MV-4-11 (cell line): ENCODE data around the gene METAP1.
"Not testable (repeated sequence)": the region's sequence is repeated elsewhere in the genome, so short reads cannot be mapped to it uniquely, and the experiment has no call there.

Source experiments
- DNase-seq: peaks from one replicate; lab custom pipeline; 2025; lab: John Stamatoyannopoulos, UW

METAP1 gene

DNA sequence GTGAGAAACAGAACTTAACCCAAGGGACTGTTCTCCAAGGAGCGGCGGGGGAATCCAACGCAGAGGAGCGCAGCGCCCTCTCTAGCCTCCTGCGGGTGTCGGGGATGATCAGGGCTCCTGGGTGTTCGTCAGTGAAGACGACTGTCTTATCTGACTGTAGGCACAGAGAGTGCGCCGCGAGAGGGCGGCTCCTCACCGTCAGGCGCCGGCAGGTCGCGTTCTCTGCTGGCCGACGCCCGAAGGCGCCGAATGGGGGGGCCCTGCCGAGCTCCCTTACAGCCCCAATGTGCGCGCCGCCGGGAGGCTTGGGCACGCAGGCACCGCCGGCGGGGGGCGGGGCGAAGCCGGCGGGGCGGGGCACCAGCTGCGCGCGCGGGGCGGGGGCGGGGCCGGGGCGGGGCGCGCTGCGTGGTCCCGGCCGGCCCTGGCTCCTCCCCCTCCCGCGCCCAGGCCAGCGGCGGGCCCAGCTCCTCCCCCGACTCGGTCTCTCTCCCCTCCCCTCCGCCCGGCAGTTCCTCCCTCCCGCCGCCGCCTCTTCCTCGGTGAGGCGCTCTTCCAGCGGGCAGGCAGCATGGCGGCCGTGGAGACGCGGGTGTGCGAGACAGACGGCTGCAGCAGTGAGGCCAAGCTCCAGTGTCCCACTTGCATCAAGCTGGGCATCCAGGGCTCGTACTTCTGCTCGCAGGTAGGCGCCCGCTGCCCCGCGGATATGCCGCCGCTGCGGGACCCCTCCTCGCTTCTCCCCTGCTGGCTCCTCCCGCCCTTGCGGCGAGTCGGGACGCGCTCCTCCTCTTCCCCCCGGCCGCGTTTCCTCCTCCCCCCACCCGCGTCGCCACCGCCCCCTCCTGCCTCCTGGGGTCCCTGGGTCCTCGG lies at the start of gene METAP1:
Gene METAP1, plus strand, starts transcription at position 539 of the 873 bp plus-strand sequence. Its CDS starts 33 bp downstream, at position 572.
- DNase-seq, result peak; percentile 95

DNA sequence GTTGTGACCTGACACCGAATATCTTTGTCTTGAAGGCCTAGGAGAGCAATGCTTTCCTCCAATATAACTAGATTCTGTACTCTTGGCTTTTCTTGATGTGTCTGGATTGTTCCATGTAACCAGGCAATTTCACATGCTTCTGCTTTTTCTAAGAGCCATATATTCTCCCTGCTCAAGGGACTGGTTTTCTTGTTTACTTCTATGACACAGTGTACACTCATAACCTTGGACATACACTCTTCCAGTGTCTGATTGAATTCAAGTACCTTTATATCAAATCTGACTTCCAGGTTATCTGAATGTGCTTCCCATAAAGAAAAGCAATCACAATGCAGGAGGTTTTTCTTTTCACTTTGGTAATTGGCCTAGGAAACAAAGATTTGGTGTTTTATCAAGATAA lies 49.2 kb upstream of the METAP1 start:
- no peak for DNase-seq

DNA sequence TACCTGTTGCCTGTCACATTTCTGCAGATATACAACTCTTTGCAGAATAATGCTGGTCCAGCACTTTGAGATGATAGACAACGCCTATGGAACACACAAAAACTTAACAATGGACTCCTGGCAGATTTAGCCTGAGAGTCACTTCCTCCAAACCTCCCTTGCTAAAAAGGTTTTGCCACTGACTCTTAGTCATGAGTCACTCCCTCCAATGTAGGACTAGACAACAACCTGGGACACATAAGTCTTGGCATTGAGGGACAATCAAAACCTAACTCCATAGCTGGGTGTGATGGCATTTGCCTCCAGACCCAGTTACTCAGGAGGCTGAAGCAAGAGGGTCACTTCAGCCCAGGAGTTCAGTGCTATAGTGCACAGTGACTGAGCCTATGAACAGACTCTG lies 44.6 kb upstream of the METAP1 start:
- DNase-seq, result peak; percentile 46

DNA sequence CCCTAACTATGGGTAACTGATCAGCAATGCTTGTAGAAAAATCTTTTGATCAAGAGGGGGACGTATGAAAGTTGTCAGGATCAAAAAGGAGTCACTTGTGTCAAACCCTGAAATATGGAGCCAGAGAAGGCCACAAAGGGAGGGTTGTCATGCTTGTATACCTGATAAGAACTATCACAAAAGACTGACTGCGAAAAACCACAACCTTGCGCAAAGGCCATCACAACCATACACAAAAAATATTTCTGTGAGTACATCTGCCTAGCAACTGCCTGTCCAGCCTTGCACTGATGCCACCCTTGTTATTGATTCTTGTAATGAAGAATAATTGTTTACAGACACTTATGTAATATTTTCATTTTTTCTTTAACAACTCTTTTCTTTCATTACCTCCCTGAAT lies 43.8 kb upstream of the METAP1 start:
- peak; percentile 2 for DNase-seq

DNA sequence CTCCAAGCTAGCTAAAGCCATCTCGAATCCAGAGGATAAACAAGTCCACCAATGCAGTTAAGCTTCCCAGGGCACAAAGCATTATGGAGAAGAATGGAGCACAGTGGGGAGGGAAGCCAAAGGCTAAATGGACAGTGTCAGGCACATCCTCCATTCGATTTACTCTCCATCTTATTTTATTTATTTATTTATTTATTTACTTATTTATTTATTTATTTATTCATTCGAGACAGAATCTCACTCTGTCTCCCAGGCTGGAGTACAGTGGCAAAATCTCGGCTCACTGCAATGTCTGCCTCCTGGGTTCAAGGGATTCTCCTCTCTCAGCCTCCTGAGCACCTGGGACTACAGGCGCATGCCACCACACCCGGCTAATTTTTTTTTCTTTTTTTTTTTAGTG lies 40.3 kb upstream of the METAP1 start:
- DNase-seq, result no peak

DNA sequence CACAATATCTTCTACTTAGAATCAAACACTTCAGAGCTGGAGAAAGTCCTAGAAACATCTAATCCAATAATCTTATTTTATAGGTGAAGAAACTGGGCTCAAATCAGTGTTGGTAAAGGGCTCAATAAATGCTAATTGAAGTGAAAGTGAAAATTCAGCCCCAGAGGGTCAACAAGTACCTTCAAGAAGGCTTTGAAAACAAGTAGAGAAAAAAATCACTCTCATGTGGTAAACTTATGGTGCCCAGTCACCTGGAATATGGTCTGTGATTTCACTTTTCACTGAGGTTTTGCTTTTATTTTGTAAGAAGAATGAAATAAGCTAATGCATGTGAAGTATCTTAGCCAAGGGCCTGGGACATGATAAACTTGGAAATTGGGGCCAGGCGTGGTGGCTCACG lies 37.5 kb upstream of the METAP1 start:
- no peak for DNase-seq

DNA sequence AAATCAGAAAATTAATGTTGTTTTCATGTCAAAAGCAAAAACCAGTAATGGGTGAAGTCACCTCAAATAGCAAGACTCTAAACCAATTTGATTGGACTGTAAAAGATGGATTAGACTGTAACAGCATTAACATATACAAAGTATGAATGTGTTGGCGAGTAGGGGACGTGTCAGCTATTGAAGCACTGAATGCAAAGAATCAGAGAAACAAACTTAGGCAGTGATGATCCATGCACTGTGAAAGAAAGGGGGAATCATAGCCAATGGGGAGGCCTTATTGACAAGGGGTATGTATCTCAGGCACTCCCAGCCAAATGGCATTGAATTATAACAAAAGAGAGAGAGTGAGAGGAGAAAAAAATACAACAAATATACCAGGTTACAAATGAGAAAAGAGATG lies 36.1 kb upstream of the METAP1 start:
- no peak for DNase-seq

DNA sequence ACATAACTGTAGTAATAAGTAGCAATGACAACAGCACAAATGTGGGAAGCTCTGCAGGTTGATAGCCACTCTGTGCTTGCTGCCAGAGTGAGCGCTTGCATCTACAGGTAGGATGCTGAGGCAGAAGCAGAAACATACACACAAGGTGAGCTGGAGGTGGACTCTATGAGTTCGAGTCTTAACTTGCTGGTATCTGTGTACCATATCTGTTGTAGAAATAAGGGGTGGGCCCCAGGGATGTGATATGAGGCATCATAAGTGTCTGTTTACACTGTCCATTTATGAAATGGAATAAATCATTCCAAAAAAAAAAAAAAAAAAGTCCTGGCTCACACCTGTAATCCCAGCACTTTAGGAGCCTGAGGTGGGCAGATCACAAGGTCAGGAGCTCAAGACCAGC lies 33.8 kb upstream of the METAP1 start:
- no peak for DNase-seq

DNA sequence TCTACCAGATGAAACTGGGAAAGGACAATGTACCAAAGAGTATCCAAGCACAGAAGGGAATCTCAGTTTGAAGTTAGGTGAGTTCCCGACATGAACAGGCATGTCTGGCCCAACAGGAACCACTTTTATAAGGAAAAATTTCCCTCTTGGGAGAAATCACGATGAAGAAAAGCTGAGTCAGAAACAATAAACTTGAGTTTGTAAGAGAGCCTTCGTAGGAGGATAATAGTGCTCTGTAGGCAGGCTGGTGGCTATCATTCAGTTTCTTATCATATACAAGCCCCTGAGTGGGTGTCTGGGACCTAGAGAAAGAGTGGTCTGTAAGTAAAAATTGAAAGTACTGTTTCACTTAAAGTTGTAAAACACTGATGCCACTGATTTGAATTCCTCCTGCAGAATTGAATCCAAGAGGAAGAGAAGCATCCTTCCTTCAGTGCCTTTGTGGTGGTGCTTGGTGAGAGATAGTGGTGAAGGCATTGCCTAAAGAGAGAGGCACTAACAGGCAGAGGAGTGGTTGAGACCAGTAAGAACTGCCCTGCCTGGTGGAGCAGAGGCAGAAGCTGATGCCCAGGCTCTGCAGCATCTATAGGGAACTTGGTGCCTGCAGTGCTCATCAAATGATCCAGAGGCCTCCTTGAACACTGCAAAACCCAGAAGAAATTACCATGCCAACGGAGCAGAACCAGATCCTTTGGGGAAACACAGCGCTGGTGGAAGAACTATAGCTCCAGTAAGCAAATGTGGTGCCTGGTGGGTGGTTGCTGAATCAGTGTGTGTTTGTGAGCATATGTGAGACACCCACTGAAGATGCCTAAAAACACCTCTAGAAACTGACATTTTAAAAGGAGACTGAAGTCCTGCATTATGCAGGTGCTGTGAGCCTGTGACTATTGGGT lies 31.7 kb upstream of the METAP1 start:
- DNase-seq, result no peak

DNA sequence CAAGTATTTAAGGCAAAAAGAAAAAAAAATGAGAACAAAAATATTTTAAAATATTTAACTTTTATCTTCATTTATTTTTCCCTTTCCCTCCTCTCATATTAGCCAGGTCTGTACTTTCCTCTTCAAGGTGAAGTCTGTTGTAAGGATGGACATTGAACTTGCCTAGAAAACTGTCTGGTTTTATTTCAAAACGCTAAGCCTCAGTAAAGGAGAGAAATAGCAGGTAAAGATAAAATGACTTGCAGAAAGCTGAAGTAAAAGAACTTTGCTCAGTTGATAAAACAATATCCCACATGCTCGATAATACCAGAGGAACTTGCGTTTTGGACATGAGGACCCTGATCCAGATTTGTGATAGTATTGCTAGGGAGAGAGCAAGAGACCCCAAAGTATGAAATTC lies 28.6 kb upstream of the METAP1 start:
- DNase-seq, result no peak

DNA sequence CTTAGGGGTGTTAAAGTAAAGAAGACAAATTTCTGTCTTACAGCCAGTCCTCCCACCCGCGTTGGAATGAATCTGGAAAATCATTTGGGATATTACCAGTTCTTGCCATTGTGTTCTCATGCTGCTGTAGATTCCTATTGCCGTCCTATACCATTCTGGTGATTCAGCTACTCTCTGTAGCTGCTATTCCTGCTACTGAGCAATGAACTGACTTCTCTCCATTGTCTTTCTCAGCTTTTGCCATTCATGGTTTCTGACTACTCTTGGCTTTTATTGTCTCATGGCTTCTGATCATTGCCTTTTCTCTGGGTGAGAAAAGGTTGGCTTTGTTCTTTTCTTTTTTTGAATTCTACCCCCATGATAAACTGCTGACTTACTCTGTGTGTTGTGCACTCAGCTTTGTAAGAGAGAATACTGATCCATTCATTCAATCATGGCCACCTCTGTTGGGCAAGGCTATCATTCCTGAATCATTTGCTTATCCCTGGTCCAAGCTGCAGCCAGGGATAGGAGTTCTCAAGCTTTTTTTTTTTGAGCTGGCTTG lies 27.7 kb upstream of the METAP1 start:
- no peak for DNase-seq

DNA sequence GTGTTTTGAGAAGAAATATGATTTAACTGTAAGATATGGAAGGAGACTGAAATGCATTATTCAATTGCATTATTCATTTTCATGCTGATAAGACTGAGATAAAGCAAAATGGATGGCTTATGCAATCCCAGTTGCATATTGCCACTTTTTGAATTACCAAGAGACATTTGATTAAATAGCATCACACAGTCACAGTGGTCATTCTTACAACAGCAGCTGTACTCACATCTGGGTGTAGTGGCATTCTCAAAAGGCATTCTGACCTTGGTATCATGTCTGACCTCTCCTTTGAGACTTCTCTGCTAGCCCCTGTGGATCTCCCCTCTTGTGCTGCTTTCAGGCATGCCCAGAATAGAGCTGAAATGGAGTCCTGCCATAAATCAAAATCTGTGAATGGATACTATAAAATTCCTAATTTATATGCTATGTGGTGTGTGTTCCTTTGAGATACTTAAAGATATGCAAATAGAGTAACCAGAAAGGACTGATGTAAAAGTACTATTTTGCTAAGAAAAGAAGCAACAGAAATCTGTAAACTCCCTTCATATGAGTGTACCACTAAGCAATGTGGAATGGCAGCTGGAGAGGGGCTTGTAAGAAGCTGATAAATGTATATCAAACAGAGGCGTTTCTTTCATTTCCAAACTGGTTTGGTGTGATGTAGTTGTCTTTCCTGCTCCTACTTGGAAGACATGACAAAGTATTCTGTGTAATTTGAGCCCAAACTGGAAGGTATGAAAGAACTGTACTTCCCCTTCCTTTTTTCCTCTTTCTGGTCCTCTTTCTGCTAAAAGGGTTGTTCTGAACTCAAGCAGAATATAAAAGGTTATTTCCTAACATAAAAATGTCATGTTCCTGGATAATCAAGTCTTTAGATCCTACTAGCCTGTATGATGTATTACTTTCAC lies 25.4 kb upstream of the METAP1 start:
- peak; percentile 38 for DNase-seq

DNA sequence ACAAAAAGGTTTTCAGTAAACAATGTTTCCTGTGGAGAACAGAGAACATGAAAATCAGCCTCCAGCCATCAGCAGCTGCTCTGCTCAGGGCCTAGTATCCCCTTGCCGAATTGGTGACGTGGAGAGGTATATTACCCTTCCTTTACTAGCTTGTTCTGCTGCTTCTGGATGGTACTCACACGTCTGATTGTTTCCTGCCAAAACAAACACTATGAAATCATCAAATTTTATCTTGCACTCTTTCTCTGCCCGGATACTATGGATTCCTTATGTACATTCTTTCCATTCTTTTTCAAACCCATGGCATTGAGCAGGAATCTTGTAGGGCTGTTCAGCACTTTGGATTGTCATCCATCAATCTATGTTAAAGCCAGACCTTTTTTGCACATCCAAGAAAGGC lies 18.8 kb upstream of the METAP1 start:
- no peak for DNase-seq

DNA sequence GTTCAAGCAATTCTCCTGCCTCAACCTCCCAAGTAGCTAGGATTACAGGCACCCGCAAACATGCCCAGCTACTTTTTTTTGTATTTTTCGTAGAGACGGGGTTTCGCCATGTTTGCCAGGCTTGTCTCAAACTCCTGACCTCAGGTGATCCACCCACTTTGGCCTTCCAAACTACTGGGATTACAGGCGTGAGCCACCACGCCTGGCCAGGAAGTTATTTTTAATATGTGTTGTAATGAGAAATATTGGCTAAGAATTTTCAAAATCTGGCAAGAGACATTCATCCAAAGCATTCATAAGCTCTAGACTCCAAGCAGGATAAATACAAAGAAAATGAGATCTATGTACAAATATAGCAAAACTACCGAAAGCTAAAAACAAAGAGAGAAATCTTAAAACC lies 18.0 kb upstream of the METAP1 start:
- DNase-seq, result no peak

DNA sequence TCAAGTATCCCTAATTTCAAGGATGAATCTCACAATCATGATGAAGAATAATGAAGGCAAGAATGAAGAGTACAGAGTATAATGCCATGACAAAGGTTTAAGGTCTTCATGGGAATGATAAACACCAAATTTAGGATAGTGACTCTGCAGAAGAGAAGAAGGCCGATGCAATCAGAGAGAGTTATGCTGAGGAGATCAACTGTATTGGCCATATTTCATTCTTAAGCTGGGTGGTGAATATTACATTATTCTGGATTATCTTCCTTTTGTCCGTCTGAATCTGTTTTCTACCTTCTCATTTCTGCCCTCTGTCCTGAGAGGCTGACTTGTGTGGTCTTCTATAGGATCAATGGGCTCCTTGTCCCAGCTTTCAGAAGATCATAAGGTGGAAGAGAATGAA lies 7.8 kb upstream of the METAP1 start:
- DNase-seq, result no peak

DNA sequence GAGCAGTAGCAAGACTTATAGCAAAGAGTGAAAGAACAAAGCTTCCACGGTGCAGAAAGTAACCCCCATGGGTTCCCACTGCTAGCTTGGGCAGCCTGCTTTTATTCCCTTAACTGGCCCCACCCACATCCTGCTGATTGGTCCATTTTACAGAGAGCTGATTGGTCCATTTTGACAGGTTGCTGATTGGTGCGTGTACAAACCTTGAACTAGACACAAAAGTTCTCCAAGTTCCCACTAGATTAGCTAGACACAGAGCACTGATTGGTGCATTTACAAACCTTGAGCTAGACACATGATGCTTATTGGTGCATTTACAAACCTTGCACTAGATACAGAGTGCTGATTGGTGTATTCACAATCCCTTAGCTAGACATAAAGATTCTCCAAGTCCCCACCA lies 2.7 kb upstream of the METAP1 start:
- not testable (repeated sequence) for DNase-seq

DNA sequence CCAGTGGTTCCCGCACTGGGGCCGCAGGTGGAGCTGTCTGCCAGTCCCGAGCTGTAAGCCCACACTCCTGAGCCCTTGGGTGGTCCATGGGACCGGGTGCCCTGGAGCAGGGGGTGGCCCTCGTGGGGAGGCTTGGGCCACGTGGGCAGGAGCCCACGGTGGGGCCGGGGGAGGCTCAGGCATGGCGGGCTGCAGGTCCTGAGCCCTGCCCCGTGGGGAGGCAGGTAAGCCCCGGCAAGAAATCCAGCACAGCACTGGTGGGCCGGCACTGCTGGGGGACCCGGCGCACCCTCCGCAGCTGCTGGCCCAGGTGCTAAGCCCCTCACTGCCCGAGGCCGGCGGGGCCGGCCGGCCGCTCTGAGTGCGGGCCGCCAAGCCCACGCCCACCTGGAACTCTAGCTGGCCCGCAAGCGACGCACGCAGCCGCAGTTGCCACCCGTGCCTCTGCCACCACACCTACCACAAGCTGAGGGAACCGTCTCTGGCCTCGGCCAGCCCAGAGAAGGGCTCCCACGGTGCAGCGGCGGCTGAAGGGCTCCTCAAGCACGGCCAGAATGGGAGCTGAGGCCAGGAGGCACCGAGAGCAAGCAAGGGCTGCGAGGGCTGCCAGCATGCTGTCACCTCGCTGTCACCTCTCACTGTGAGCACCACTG lies 2.0 kb upstream of the METAP1 start:
- no peak for DNase-seq

DNA sequence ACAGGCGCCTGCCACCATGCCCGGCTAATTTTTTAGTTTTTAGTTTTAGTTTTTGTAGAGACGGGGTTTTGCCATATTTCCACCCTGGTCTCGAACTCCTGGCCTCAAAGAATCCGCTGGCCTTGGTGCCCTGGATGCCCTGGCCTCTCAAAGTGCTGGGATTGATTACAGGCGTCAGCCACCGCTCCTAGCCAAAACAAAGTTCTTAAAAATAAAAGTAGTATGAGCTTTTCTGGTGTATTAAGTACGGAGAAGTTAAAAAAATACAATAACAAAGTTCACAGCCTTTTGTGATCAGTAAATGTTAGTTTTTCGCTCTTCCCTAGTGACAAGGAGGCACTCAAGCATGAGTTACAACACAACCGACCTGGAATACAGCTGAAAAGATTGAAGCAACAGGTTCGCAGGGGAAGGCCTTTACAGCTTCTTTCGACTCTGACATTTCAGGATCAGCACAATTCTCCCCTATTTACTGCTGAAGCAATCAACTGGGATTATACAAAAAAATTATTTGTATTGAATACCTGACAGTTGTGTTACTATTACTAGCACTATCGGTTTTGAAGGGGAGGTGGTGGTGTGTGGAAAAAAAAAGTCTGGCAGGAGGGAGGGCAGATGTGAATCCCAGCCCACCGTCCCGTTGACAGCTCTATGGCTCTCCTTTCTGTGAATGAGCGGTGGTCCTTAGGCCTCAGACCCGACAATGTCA lies 893 bp upstream of the METAP1 start:
- DNase-seq, result no peak

DNA sequence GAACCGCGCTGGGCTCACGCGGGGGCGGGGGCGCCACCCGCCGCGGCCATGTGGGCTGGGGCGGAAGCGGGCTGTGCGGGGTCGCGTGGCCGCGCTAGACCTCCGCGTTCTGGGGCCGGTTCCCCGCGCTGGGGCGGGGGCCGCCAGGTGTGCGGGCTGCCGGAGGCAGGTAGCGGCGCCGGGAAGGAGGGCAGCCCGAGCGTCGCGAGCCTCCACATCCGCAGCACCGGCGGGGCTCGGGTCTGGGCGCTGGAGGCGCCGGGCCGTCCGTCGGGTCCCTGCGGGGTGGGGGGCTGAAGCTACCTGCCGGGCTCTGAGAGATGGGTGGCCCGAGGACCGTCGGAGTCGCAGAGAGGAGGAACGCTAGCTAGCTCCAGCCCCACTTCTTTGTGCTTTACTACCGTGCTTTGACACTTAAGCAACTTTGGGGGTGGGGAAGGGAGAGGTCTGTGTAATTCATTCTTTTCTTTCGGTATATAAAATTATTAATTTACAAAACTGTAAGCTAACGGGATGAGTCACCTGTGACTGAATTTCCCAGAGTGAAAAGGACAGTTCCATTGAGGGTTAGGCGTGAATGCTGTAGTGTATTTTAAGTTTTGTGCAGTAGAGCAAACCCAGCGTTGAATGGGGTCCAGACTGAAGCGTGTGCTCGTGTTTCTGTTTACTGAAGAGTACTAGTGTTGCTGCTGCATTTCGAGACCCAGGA lies 689 bp downstream of the METAP1 start:
- DNase-seq, result no peak

DNA sequence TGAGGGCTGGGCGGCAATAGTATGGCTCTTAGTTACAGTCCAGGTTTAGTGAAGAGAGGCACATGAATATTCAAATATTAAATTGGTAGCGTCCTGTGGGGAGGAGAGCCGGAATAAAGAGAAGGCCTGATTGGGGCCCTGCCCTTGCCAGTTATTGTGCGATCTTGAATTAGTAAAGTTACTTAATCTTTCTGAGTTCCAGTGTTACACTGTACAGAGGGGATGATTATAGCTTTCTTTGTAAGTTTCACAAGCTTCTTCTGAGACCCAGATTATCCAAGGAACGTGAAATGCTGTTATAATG lies 1.2 kb downstream of the METAP1 start:
- no peak for DNase-seq
